Kidney (tissue), 14 donors: ENCODE data around the gene GLB1L2. TPM values are rescaled to one million over a fixed set of nuclear protein-coding genes. Genes with fewer than 3 reads are reported as not detected.

Experiments used
- DNase-seq, 5 donors: peaks; one replicate each; pipeline ENCODE4 v3.0.0-alpha.2; 2013 to 2020
- FAIRE-seq: peaks from 2 replicates; lab custom pipeline; 2012; peaks lifted over from hg19 to GRCh38; lab: Jason Lieb, UNC
- H3K27ac ChIP-seq, 2 donors: one replicate each; pipeline ENCODE4 v1.7.0; 2013; ENCODE audit warnings: low read depth in 2 of 2, low read length in 2 of 2, inconsistent platforms in 1 of 2
- H3K27me3 ChIP-seq: one replicate; pipeline ENCODE4 v1.7.1; 2013; ENCODE audit warnings: low read length, inconsistent platforms; ENCODE audit not compliant: control insufficient read depth, insufficient read depth
- H3K36me3 ChIP-seq, 3 donors: one replicate each; pipeline versions ENCODE4 v1.7.0 to v1.7.1; 2013; ENCODE audit warnings: low read length in 3 of 3, control low read depth in 1 of 3, inconsistent platforms in 1 of 3; ENCODE audit not compliant: insufficient read depth in 3 of 3, control insufficient read depth in 2 of 3
- H3K4me1 ChIP-seq, 3 donors: one replicate each; pipeline versions ENCODE4 v1.7.0 to v1.7.1; 2013; ENCODE audit warnings: low read length in 3 of 3, inconsistent platforms in 1 of 3, low read depth in 1 of 3; ENCODE audit not compliant: control insufficient read depth in 2 of 3, insufficient read depth in 2 of 3
- H3K4me3 ChIP-seq, 3 donors: one replicate each; pipeline versions ENCODE4 v1.7.0 to v1.8.1; 2013; ENCODE audit warnings: low read length in 3 of 3, control low read depth in 1 of 3, inconsistent platforms in 1 of 3
- H3K9ac ChIP-seq, 3 donors: one replicate each; pipeline versions ENCODE4 v1.7.0 to v1.7.1; 2013; ENCODE audit warnings: low read length in 3 of 3, control low read depth in 1 of 3, inconsistent platforms in 1 of 3
- H3K9me3 ChIP-seq, 3 donors: one replicate each; pipeline versions ENCODE4 v1.7.0 to v1.7.1; 2013; ENCODE audit warnings: low read length in 3 of 3, control low read depth in 1 of 3, inconsistent platforms in 1 of 3; ENCODE audit not compliant: control insufficient read depth in 2 of 3, insufficient read depth in 1 of 3
- CTCF ChIP-seq: IDR thresholded peaks from 3 replicates; pipeline ENCODE4 v1.5.1; 2012; ENCODE audit warnings: mild to moderate bottlenecking, moderate library complexity, borderline replicate concordance; ENCODE audit not compliant: insufficient read depth; ENCODE audit errors: extremely low read depth
- intact Hi-C: fragments of 100-400 bp; cut with DNase I; formaldehyde crosslinking; loops from one replicate; pipeline ENCODE4 v1.11.1; 2022
- polyA plus RNA-seq: library from polyadenylated mRNA; stranded (reverse); fragments of 350-450 nt; fragmentation: Illumina TruSeq; extraction: RNeasy Lipid Tissue Mini Kit (QIAGEN cat#74804); gene quantifications from one replicate; pipeline ENCODE4 v1.2.3, GENCODE V29; 2014; ENCODE audit warnings: low read depth, low replicate concordance; ENCODE audit not compliant: insufficient read depth
- total RNA-seq: library from RNA; stranded (reverse); fragmentation: NEBNext Ultra II Directional; extraction: Animal tissue kit (Norgen Biotek cat#: 25700); gene quantifications from one replicate; pipeline ENCODE4 v1.2.1, GENCODE V29; 2021
- donor health status: control.
- donor health status: control.
- donor health status: control.
- donor health status: control.
- donor health status: control.
- donor health status: DM: yes; HTN: yes; CAD: no.
- donor health status: Normal renal cell carcinoma (clear cell type).

GLB1L2 gene
- total and polyA plus RNA-seq, 2 donors from 2014 or later = 10.0 to 26.1 TPM

- no peak overlapping the region for H3K9ac ChIP-seq
- H3K4me1 ChIP-seq = no peaks in the 10 kb centered on the region
- FAIRE-seq (no peak), DNase-seq (no peak)
- no peak for TF ChIP-seq CTCF
- H3K27ac ChIP-seq = no peak overlapping the region
- H3K9me3 ChIP-seq = peaks cover 0 to 6% (median 1%) of the 10 kb centered on the region in 3 donors
- no peaks in the 10 kb centered on the region for H3K36me3 ChIP-seq
- intact Hi-C loops = no loop called here
- no peak overlapping the region for H3K4me3 ChIP-seq
- H3K27me3 ChIP-seq = no peaks in the 10 kb centered on the region
Observed at GRCh38 chr11:134312223-134312622, 19.6 kb upstream of the GLB1L2 start.

GRCh38 chr11:134312807-134313206 lies 19.0 kb upstream of the GLB1L2 start:
- intact Hi-C loops = no loop called here
- Histone ChIP-seq H3K27ac (no peak overlapping the region), H3K4me3 (no peak overlapping the region), H3K36me3 (no peaks in the 10 kb centered on the region), H3K4me1 (no peaks in the 10 kb centered on the region), H3K27me3 (no peaks in the 10 kb centered on the region), H3K9me3 (peaks cover 0 to 6% (median 4%) of the 10 kb centered on the region in 3 donors), H3K9ac (no peak overlapping the region)
- TF ChIP-seq CTCF = no peak
- FAIRE-seq = no peak
- DNase-seq = no peak

GRCh38 chr11:134313379-134313778 lies 18.4 kb upstream of the GLB1L2 start:
- no peak overlapping the region for H3K27ac ChIP-seq
- no peak for TF ChIP-seq CTCF
- no peaks in the 10 kb centered on the region for H3K4me1 ChIP-seq
- no peaks in the 10 kb centered on the region for H3K36me3 ChIP-seq
- no peak overlapping the region for H3K4me3 ChIP-seq
- FAIRE-seq (no peak), DNase-seq (no peak)
- intact Hi-C loops = no loop called here
- H3K9me3 ChIP-seq = peaks cover 0 to 6% (median 4%) of the 10 kb centered on the region in 3 donors
- H3K9ac ChIP-seq = no peak overlapping the region
- H3K27me3 ChIP-seq = no peaks in the 10 kb centered on the region
